Body of pancreas (tissue), 4 donors: ENCODE results near the gene URB2.

Experiments used
- CTCF ChIP-seq, 7 experiments: fragments of 450-650 bp in 4 of 7; fragments of 200-600 bp in 3 of 7; sonication (generic) in 3 of 7; IDR thresholded peaks; one replicate each; pipeline ENCODE4 v1.5.1; 2016 to 2019; ENCODE audit warnings: antibody characterized with exemption in 7 of 7
- POLR2A ChIP-seq, 3 donors: fragments of 450-650 bp; IDR thresholded peaks; one replicate each; pipeline ENCODE4 v1.6.1; 2016; ENCODE audit warnings: antibody characterized with exemption in 3 of 3, mild to moderate bottlenecking in 2 of 3

GRCh38 chr1:229623225-229623624 is 2.8 kb upstream of the URB2 start:
- TF ChIP-seq CTCF (IDR thresholded peaks at IDR 0.05) (no peak), POLR2A (IDR thresholded peaks at IDR 0.05) (no peak)
